Skeletal muscle tissue (tissue), 4 donors: ENCODE data around the gene NAA80. TPM values are rescaled to one million over a fixed set of nuclear protein-coding genes. Genes with fewer than 3 reads are reported as not detected.

Source experiments
- H3K27ac ChIP-seq: one replicate; pipeline ENCODE4 v1.7.0; 2013; ENCODE audit warnings: mild to moderate bottlenecking, low read depth, low read length, inconsistent platforms
- H3K27me3 ChIP-seq, 3 donors: one replicate each; pipeline ENCODE4 v1.7.0; 2013; ENCODE audit warnings: low read length in 3 of 3; ENCODE audit not compliant: control insufficient read depth in 3 of 3, insufficient read depth in 3 of 3
- H3K36me3 ChIP-seq, 3 donors: one replicate each; pipeline ENCODE4 v1.7.0; 2013; ENCODE audit warnings: low read length in 3 of 3; ENCODE audit not compliant: control insufficient read depth in 3 of 3, insufficient read depth in 3 of 3
- H3K4me1 ChIP-seq, 3 donors: one replicate each; pipeline ENCODE4 v1.7.0; 2013; ENCODE audit warnings: low read length in 3 of 3, mild to moderate bottlenecking in 3 of 3; ENCODE audit not compliant: control insufficient read depth in 3 of 3, insufficient read depth in 3 of 3
- H3K4me3 ChIP-seq, 3 donors: one replicate each; pipeline ENCODE4 v1.7.0; 2013; ENCODE audit warnings: low read length in 3 of 3
- H3K9ac ChIP-seq, 3 donors: one replicate each; pipeline ENCODE4 v1.7.0; 2013; ENCODE audit warnings: low read length in 3 of 3, mild to moderate bottlenecking in 3 of 3, moderate library complexity in 2 of 3, low read depth in 1 of 3
- H3K9me3 ChIP-seq, 3 donors: one replicate each; pipeline ENCODE4 v1.7.0; 2013; ENCODE audit warnings: low read length in 3 of 3; ENCODE audit not compliant: control insufficient read depth in 3 of 3
- total RNA-seq: library from RNA; depleted of rRNA; stranded (reverse); fragments of >200 nt; gene quantifications from one replicate; pipeline ENCODE4 v1.2.3, GENCODE V29; 2014
- donor health status: Osteomylitis.

NAA80 gene
- total RNA-seq, 1 donor from 2014 or later, result 1.6 TPM

GRCh38 chr3:50258979-50259378, 40.2 kb downstream of the NAA80 start:
- H3K36me3 ChIP-seq, result peaks cover 20 to 26% (median 24%) of the 10 kb centered on the region in 3 donors
- H3K9ac ChIP-seq, result peak overlapping the region in 2 of 3 donors; percentile 85 to 92
- H3K27ac ChIP-seq, result peak overlapping the region; percentile 94

DNA sequence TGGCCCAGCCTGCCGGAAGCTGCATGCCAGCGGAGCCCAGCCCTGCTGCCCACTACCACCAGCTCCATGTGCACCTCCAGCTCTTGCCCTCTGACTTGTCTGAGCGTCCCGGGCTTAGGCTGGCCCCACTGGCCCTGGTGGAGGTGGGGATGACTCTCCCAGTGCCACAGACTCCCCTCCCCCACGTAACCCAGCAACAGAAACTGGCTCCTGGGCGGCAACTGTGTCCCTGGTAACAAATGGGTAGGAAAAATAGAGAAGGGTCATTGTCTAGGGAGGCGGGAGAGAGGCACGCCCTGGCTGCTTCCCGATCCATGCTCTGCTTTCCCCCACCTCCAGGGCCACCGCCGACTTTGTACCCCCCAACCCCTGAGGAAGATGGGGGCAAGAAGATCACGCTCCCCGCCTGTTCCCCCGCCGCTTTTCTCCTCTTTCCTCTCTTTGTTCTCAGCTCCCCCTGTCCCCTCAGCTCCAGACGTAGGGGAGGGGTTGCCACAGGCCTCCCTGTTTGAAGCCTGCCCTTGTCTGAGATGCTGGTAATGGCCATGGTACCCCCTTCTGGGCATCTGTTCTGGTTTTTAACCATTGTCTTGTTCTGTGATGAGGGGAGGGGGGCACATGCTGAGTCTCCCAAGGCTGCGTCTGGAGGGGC, 41.0 kb downstream of the NAA80 start:
- H3K4me1 ChIP-seq, result peaks cover 39 to 61% (median 57%) of the 10 kb centered on the region in 3 donors
- no peaks in the 10 kb centered on the region for H3K9me3 ChIP-seq
- H3K4me3 ChIP-seq, result no peak overlapping the region
- H3K27ac ChIP-seq, result peak overlapping the region; percentile 44
- H3K27me3 ChIP-seq, result no peaks in the 10 kb centered on the region
- H3K9ac ChIP-seq, result peak overlapping the region in 1 of 3 donors; percentile 8
- peaks cover 20 to 29% (median 27%) of the 10 kb centered on the region in 3 donors for H3K36me3 ChIP-seq

More at GRCh38 chr3:50258979-50259378, 40.2 kb downstream of the NAA80 start:
- H3K4me3 ChIP-seq, result no peak overlapping the region
- H3K9me3 ChIP-seq, result no peaks in the 10 kb centered on the region
- H3K4me1 ChIP-seq, result peaks cover 41 to 56% (median 53%) of the 10 kb centered on the region in 3 donors
- H3K27me3 ChIP-seq, result no peaks in the 10 kb centered on the region

DNA sequence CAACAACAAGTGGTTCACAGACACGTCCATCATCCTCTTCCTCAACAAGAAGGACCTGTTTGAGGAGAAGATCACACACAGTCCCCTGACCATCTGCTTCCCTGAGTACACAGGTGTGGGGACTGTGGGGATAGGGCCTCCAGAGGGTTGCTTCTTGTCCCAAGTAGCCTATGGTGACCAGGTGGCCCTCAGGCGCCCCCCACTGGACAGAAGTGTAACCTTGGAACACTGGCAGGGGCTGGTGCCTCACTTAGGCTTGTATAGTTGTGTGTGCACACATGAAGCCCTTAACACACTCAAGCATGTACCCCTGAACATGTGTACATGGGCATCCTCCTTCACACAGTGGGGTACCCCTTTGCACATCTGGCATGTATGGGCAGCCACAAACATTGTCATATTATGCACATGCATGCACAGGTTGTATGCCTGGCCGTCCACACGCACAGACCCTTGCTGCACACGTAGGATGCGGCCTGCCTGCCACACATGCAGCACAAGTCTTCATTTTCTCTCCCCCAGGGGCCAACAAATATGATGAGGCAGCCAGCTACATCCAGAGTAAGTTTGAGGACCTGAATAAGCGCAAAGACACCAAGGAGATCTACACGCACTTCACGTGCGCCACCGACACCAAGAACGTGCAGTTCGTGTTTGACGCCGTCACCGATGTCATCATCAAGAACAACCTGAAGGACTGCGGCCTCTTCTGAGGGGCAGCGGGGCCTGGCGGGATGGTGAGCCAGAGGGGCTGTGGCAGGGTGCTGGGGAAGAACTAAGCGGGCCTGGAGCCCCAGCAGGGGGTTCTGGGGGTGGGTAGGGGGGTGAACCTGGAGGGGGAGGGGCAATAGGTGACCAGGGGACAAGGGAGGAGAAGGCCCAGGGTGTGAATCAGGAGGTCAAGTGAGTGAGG, 42.0 kb downstream of the NAA80 start:
- Histone ChIP-seq H3K27me3 (no peaks in the 10 kb centered on the region), H3K4me3 (no peak overlapping the region), H3K36me3 (peaks cover 22 to 35% (median 30%) of the 10 kb centered on the region in 3 donors), H3K4me1 (peaks cover 39 to 61% (median 61%) of the 10 kb centered on the region in 3 donors), H3K27ac (no peak overlapping the region), H3K9me3 (no peaks in the 10 kb centered on the region), H3K9ac (no peak overlapping the region)

DNA sequence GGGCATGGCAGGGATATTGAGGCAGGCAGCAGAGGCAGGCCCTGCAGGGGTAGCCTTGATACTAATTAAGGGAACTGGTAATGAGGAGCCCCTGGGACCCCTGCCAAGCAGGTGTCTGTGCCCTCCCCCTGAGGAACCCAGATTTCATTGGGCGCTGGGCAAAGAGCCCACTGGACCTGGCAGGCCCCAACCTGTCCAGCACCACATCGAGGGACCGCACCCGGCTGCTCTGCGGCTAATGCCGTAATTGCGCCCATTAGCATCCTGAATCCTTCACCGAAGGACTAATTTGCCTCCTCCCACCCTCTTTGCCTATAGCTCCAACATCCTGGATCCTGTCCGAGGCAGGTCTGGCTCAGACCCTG, 44.0 kb downstream of the NAA80 start:
- Histone ChIP-seq H3K36me3 (peaks cover 22 to 39% (median 35%) of the 10 kb centered on the region in 3 donors), H3K9me3 (no peaks in the 10 kb centered on the region), H3K4me1 (peaks cover 38 to 67% (median 66%) of the 10 kb centered on the region in 3 donors), H3K4me3 (no peak overlapping the region), H3K27me3 (no peaks in the 10 kb centered on the region), H3K27ac (peak overlapping the region; percentile 76), H3K9ac (peak overlapping the region in 1 of 3 donors; percentile 54)

DNA sequence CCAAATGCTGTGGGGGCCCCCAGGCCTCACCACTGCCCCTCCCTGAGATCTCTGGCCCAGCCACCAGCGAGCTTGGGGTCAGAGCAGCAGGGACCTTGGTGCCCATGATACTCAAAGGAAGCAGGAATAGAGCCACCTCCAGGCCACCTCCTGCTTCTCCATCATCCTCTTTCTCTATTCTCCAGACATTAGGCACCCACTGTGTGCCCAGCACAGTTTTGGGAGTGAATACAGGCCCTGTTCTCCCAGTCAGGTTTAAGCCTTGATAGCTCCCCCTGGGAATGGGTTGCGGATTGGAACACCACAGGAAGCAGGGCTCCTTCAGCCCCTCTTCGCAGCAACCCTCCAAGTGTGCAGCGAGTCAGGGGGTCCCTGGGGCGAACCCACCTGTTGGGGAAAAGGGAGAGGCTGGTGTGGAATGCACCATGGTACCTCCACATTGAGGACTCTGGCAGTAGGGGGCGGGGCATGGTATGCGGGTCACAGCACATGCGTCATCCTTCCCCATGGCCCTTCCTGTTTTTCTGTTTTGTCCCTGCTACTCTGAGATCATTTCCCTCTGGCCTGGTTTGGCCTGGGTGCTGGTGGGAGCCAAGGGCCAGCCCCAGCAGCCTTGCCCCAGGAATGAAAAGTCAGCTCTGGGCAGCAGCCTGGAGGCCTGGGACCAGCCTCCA, 44.5 kb downstream of the NAA80 start:
- Histone ChIP-seq H3K9ac (peak overlapping the region in 2 of 3 donors; percentile 10 to 54), H3K27ac (peak overlapping the region; percentile 76), H3K4me1 (peaks cover 42 to 71% (median 70%) of the 10 kb centered on the region in 3 donors), H3K4me3 (no peak overlapping the region), H3K36me3 (peaks cover 22 to 39% (median 35%) of the 10 kb centered on the region in 3 donors), H3K9me3 (no peaks in the 10 kb centered on the region), H3K27me3 (no peaks in the 10 kb centered on the region)

DNA sequence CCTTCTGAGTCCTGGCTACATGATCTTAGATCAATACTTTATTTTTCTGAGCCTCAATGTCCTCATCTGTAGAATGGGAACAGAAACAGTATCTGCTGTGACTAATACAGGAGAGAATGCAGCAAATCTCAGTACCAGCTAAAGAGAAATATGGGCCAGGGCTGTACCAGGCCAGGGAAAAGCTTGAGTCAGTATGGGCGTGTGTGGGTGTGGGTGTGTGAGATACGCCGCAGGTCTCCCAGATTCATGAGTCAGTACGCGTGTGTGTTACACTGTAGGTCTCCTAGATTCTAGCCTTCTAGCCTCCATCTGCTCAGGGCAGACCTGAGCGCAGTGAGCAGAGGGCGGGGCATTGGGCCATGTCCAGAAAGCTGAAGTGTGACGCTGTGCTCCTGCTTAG, 48.0 kb downstream of the NAA80 start:
- no peak overlapping the region for H3K4me3 ChIP-seq
- H3K9ac ChIP-seq, result peak overlapping the region in 1 of 3 donors; percentile 33
- no peak overlapping the region for H3K27ac ChIP-seq
- H3K4me1 ChIP-seq, result peaks cover 70 to 85% (median 85%) of the 10 kb centered on the region in 3 donors
- H3K27me3 ChIP-seq, result no peaks in the 10 kb centered on the region
- peaks cover 5 to 25% (median 17%) of the 10 kb centered on the region in 3 donors for H3K36me3 ChIP-seq
- no peaks in the 10 kb centered on the region for H3K9me3 ChIP-seq

GRCh38 chr3:50250514-50250913, 48.7 kb downstream of the NAA80 start:
- Histone ChIP-seq H3K27ac (no peak overlapping the region), H3K4me3 (no peak overlapping the region), H3K4me1 (peaks cover 75 to 90% (median 89%) of the 10 kb centered on the region in 3 donors), H3K27me3 (no peaks in the 10 kb centered on the region), H3K9ac (peak overlapping the region in 2 of 3 donors; percentile 25 to 51), H3K36me3 (peaks cover 3 to 23% (median 15%) of the 10 kb centered on the region in 3 donors), H3K9me3 (no peaks in the 10 kb centered on the region)

DNA sequence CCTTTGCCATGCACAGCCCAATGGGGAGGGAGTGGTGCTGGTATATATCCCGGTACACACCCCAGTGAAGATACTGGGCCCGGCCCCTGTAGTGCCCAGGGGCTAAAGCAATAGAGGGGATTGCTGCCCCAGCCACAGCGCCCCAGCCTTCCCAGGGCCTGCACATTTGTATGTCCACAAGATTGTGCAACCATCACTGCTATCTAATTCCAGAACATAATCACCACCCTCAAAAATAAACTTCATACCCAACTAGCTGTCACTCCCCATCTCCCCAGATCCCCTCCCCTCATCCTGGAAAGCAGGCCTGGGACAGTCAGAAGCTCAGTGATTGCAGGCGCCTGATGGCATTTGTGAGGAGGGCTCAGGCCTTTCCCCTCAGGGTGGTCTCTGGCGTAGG, 49.7 kb downstream of the NAA80 start:
- Histone ChIP-seq H3K27me3 (no peaks in the 10 kb centered on the region), H3K36me3 (peaks cover 3 to 22% (median 13%) of the 10 kb centered on the region in 3 donors), H3K9me3 (no peaks in the 10 kb centered on the region), H3K27ac (no peak overlapping the region), H3K4me3 (no peak overlapping the region), H3K4me1 (peaks cover 72 to 88% (median 87%) of the 10 kb centered on the region in 3 donors), H3K9ac (peak overlapping the region; percentile 11 to 68 (median 23))

DNA sequence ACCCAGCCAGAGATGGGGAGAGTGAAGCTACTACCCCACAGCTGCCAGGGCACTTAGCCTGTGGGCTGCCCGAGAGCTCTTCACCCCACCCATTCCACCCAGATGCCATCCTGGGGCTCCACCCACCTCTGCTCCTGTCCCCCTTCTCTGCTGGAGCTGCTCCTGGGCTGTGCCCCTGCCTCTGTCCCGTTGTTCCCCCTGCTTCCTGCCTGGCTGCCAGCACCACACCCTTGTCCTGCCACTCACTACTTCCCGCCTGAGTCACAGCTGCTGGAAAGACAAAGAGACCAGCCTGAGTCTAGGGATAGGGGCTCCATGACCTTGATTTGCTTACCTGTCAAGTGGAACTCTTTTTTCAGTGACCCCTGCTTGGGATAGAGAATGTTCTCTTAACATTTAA, 50.8 kb downstream of the NAA80 start:
- peaks cover 3 to 16% (median 9%) of the 10 kb centered on the region in 3 donors for H3K36me3 ChIP-seq
- peak overlapping the region; percentile 7 to 68 (median 59) for H3K9ac ChIP-seq
- H3K4me3 ChIP-seq, result no peak overlapping the region

More for the DNA sequence above, 50.8 kb downstream of the NAA80 start:
- H3K4me1 ChIP-seq, result peaks cover 76 to 87% (median 86%) of the 10 kb centered on the region in 3 donors
- H3K27me3 ChIP-seq, result no peaks in the 10 kb centered on the region
- H3K27ac ChIP-seq, result peak overlapping the region; percentile 23
- no peaks in the 10 kb centered on the region for H3K9me3 ChIP-seq
